ENCODE measurements around the gene FOXJ3.

DNA sequence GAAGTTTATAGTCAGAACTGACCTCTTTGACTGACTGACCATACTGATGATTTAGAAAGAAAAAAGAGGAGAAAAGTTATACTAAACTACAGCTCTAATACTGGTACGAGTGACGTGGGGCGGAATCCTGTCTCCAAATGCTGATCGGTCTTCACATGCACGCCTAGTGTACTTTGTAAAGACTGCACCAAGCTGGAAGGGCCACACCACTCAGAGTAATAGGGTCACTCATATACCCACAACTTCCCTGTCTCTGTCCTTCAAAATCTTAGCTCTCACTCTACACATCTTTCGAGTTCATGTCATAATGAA is 151.1 kb downstream of the FOXJ3 start:
- no peak for TF ChIP-seq CTCF (IDR thresholded peaks at IDR 0.05)
- no peak for TF ChIP-seq POLR2AphosphoS5 (IDR thresholded peaks at IDR 0.05)

All from sigmoid colon (tissue), 4 donors.